Fibroblast of skin of left biceps (primary cell): ENCODE results near the gene UGT2B7.

Source experiments
- DNase-seq, 2 experiments: peaks; one replicate each; pipeline ENCODE4 v3.0.0-alpha.2; 2013; ENCODE audit warnings: low read depth in 2 of 2

The UGT2B7 gene

GRCh38 chr4:69156913-69157312 is 60.6 kb downstream of the UGT2B7 start:
- DNase-seq: no peak
